Transverse colon (tissue), 4 donors: ENCODE data around the gene SH2D4B. TPM values are rescaled to one million over a fixed set of nuclear protein-coding genes. Genes with fewer than 3 reads are reported as not detected.

Experiments used
- DNase-seq: peaks from one replicate; pipeline ENCODE4 v3.0.0-alpha.2; 2019
- H3K27ac ChIP-seq, 4 donors: fragments of 200-600 bp; sonication (generic); 2 replicates each; pipeline ENCODE4 v1.5.1; 2016 to 2018; ENCODE audit warnings: inconsistent platforms in 4 of 4
- H3K27me3 ChIP-seq: fragments of 200-600 bp; sonication (generic); 2 replicates; pipeline ENCODE4 v1.5.1; 2017; ENCODE audit warnings: inconsistent platforms
- H3K36me3 ChIP-seq, 4 donors: fragments of 200-600 bp; sonication (generic); 2 replicates each; pipeline ENCODE4 v1.5.1; 2017 to 2019; ENCODE audit warnings: inconsistent platforms in 4 of 4
- H3K4me1 ChIP-seq, 4 donors: fragments of 200-600 bp; sonication (generic); 2 replicates each; pipeline ENCODE4 v1.5.1; 2017 to 2020; ENCODE audit warnings: inconsistent platforms in 4 of 4
- H3K4me3 ChIP-seq, 4 donors: fragments of 200-600 bp; sonication (generic); 1 replicate in 1 of 4; 2 replicates in 3 of 4; pipeline versions ENCODE4 v1.5.1 to v1.6.1; 2017 to 2019; ENCODE audit warnings: inconsistent platforms in 4 of 4
- H3K9me3 ChIP-seq, 2 donors: fragments of 200-600 bp; sonication (generic); 2 replicates each; pipeline ENCODE4 v1.5.1; 2017 to 2019; ENCODE audit warnings: inconsistent platforms in 2 of 2
- CTCF ChIP-seq, 5 experiments: fragments of 200-600 bp in 3 of 5; fragments of 450-650 bp in 2 of 5; sonication (generic) in 3 of 5; IDR thresholded peaks; 1 replicate in 2 of 5; 2 replicates in 3 of 5; pipeline ENCODE4 v1.5.1; 2016 to 2017; ENCODE audit warnings: antibody characterized with exemption in 5 of 5, inconsistent platforms in 3 of 5, mild to moderate bottlenecking in 2 of 5, moderate library complexity in 1 of 5
- EP300 ChIP-seq: sonication (generic); formaldehyde crosslinking; IDR thresholded peaks from one replicate; pipeline ENCODE4 v1.6.1; 2017; ENCODE audit warnings: antibody characterized with exemption, low read depth
- POLR2A ChIP-seq: fragments of 450-650 bp; IDR thresholded peaks from one replicate; pipeline ENCODE4 v1.6.1; 2016; ENCODE audit warnings: antibody characterized with exemption, mild to moderate bottlenecking, moderate library complexity
- POLR2AphosphoS5 ChIP-seq, 3 donors: sonication (generic); formaldehyde crosslinking; IDR thresholded peaks; one replicate each; pipeline ENCODE4 v1.6.1; 2016; ENCODE audit warnings: antibody characterized with exemption in 3 of 3
- WGBS, 2 donors: methylation state at CpG; one replicate each; pipeline ENCODE4 v1.1.5; 2018; ENCODE audit warnings: low coverage in 1 of 2; 5-methylcytosine and 5-hydroxymethylcytosine counted together
- in situ Hi-C, 4 donors: fragments of 200-750 bp; cut with MboI; loops; one replicate each; pipeline versions ENCODE4 v1.15.0 to v1.15.1; 2017; ENCODE audit warnings: low sequenced_read_pairs in 3 of 4, low pct_ligation_motif_present in 1 of 4, low pct_unique_long_range_greater_than_20kb in 1 of 4
- intact Hi-C: fragments of 100-400 bp; cut with DNase I; formaldehyde crosslinking; loops from one replicate; pipeline ENCODE4 v1.15.1; 2023; ENCODE audit warnings: low total_unique reads
- total RNA-seq, 4 donors: library from RNA; depleted of rRNA; stranded (reverse); fragments of >200 nt; gene quantifications; one replicate each; pipeline ENCODE4 v1.1.0, GENCODE V29; 2016

The SH2D4B gene
- total RNA-seq, 4 donors from 2014 or later: 0.32 TPM; not detected in 3

- intact Hi-C loops: no loop called here
- in situ Hi-C loops: no loop called here
- Histone ChIP-seq H3K27me3 (no peaks in the 10 kb centered on the region), H3K36me3 (no peaks in the 10 kb centered on the region), H3K27ac (no peak overlapping the region), H3K9me3 (no peaks in the 10 kb centered on the region), H3K4me3 (no peak overlapping the region), H3K4me1 (no peaks in the 10 kb centered on the region)
- 31 to 70% methylated on average over 3 to 8 of the region's 8 CpGs for WGBS, 2 donors
- no peak for DNase-seq
- TF ChIP-seq POLR2AphosphoS5 (IDR thresholded peaks at IDR 0.05) (no peak), EP300 (no peak), POLR2A (no peak), CTCF (IDR thresholded peaks at IDR 0.05) (no peak)
Measured at GRCh38 chr10:80613466-80614170, 75.9 kb downstream of the SH2D4B start.

- Histone ChIP-seq H3K9me3 (no peaks in the 10 kb centered on the region), H3K4me1 (no peaks in the 10 kb centered on the region), H3K36me3 (no peaks in the 10 kb centered on the region), H3K27ac (no peak overlapping the region), H3K4me3 (no peak overlapping the region), H3K27me3 (no peaks in the 10 kb centered on the region)
- DNase-seq: no peak
- in situ Hi-C loops (no loop called here), intact Hi-C loops (no loop called here)
- TF ChIP-seq POLR2AphosphoS5 (IDR thresholded peaks at IDR 0.05) (no peak), EP300 (no peak), POLR2A (no peak), CTCF (IDR thresholded peaks at IDR 0.05) (no peak)
- 72% methylated on average over 5 of the region's 5 CpGs; no CpG with 5 or more reads in 1 of the 2 donors for WGBS, 2 donors
Measured at GRCh38 chr10:80614576-80615416, 77.1 kb downstream of the SH2D4B start.

GRCh38 chr10:80617807-80618206 lies 80.1 kb downstream of the SH2D4B start:
- H3K27me3 ChIP-seq: no peaks in the 10 kb centered on the region
- TF ChIP-seq POLR2AphosphoS5 (IDR thresholded peaks at IDR 0.05) (no peak), EP300 (no peak), POLR2A (no peak), CTCF (IDR thresholded peaks at IDR 0.05) (no peak)
- WGBS, 2 donors: 90% methylated on average over 3 of the region's 3 CpGs; no CpG with 5 or more reads in 1 of the 2 donors
- in situ Hi-C loops (no loop called here), intact Hi-C loops (no loop called here)
- no peak overlapping the region for H3K4me3 ChIP-seq
- H3K9me3 ChIP-seq: no peaks in the 10 kb centered on the region
- no peak for DNase-seq
- H3K4me1 ChIP-seq: no peaks in the 10 kb centered on the region
- H3K36me3 ChIP-seq: no peaks in the 10 kb centered on the region
- no peak overlapping the region for H3K27ac ChIP-seq

GRCh38 chr10:80619036-80619435 lies 81.3 kb downstream of the SH2D4B start:
- H3K4me3 ChIP-seq: no peak overlapping the region
- no peak overlapping the region for H3K27ac ChIP-seq
- no peaks in the 10 kb centered on the region for H3K27me3 ChIP-seq
- in situ Hi-C loops (no loop called here), intact Hi-C loops (no loop called here)
- TF ChIP-seq EP300: no peak
- TF ChIP-seq POLR2A: no peak
- no peak for TF ChIP-seq POLR2AphosphoS5 (IDR thresholded peaks at IDR 0.05)
- H3K9me3 ChIP-seq: no peaks in the 10 kb centered on the region
- H3K4me1 ChIP-seq: no peaks in the 10 kb centered on the region
- no peak for DNase-seq
- 60 to 85% methylated on average over 1 to 5 of the region's 5 CpGs for WGBS, 2 donors
- no peaks in the 10 kb centered on the region for H3K36me3 ChIP-seq
